SK-N-MC (cell line): ENCODE data around the gene SLC41A3.

ENCODE experiments used
- EZH2 ChIP-seq: fragments of 200-600 bp; sonication (generic); IDR thresholded peaks from one replicate; pipeline ENCODE4 v1.6.1; 2017; ENCODE audit warnings: antibody characterized with exemption
- POLR2AphosphoS5 ChIP-seq: IDR thresholded peaks from 2 replicates; pipeline ENCODE4 v1.6.1; 2012; ENCODE audit warnings: mild to moderate bottlenecking, low read depth, low read length, borderline replicate concordance

DNA sequence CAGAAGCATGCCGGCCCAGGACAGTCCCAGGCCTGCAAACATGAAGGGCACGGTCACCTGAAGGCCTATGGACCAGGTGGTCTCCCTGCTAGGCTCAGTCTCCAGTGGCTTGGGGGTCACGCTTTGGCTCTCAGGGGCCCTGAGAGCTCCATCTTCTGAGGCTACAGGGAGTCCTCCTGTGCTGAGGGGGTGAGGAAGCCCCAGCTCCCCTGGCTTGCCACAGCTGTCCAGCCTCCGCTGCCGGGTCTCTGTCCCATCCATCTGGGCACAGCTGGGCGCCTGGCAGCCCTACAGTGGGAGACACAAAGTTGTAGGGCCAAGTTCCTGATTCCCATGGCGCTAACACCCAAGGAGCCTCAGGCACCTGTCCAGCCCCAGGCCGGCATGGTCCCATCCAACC is 16.0 kb downstream of the SLC41A3 start:
- no peak for TF ChIP-seq POLR2AphosphoS5
- TF ChIP-seq EZH2 = no peak
